Ovary (tissue), 3 donors: Measurements from ENCODE around the gene DNAH11.

Experiments used
- EP300 ChIP-seq: sonication (generic); formaldehyde crosslinking; IDR thresholded peaks from one replicate; pipeline ENCODE4 v1.6.1; 2017; ENCODE audit warnings: antibody characterized with exemption
- POLR2A ChIP-seq: fragments of 450-650 bp; IDR thresholded peaks from one replicate; pipeline ENCODE4 v1.6.1; 2017; ENCODE audit warnings: antibody characterized with exemption, mild to moderate bottlenecking, moderate library complexity
- TF ChIP-seq, protein P1 (sequence below), 3 donors: fragments of 450-650 bp in 2 of 3; fragments of 200-600 bp in 1 of 3; IDR thresholded peaks; one replicate each; pipeline versions ENCODE4 v1.5.1 to v1.8.0; 2016 to 2022; ENCODE audit warnings: antibody characterized with exemption in 3 of 3, mild to moderate bottlenecking in 1 of 3
- donor health status: DM: no; HTN: no; CAD: no.

DNA sequence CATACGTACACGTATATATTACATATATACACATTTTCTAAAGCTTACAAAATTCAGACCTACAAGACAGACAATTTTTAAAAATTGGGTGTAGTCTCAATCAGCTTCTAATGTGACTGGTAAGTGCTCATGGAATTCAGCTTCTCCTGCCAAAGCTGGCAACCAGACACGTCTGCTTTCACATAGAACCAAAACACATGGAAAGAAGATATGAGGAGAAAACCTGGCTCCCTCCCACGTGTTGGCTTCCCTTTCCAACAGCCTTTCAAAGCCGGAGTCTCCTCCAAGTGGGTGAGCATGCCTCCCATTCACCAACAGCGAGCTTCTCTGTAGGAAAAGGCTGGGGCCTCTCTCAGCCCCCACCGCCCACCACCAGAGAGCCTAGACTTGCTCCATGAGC is 369.5 kb downstream of the DNAH11 start:
- TF ChIP-seq, protein P1, sequence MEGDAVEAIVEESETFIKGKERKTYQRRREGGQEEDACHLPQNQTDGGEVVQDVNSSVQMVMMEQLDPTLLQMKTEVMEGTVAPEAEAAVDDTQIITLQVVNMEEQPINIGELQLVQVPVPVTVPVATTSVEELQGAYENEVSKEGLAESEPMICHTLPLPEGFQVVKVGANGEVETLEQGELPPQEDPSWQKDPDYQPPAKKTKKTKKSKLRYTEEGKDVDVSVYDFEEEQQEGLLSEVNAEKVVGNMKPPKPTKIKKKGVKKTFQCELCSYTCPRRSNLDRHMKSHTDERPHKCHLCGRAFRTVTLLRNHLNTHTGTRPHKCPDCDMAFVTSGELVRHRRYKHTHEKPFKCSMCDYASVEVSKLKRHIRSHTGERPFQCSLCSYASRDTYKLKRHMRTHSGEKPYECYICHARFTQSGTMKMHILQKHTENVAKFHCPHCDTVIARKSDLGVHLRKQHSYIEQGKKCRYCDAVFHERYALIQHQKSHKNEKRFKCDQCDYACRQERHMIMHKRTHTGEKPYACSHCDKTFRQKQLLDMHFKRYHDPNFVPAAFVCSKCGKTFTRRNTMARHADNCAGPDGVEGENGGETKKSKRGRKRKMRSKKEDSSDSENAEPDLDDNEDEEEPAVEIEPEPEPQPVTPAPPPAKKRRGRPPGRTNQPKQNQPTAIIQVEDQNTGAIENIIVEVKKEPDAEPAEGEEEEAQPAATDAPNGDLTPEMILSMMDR (IDR thresholded peaks at IDR 0.05) = no peak
- TF ChIP-seq POLR2A (no peak), EP300 (no peak)
